DND-41 (cell line): Measurements from ENCODE around the gene MYO1B.

Source experiments
- ATAC-seq: fragments of 200-7000 bp; cut with Tn5 transposase; 3 replicates; pipeline ENCODE4 v1.9.1; 2021; ENCODE audit warnings: low read depth; ENCODE audit not compliant: insufficient read depth
- DNase-seq: peaks from one replicate; pipeline ENCODE4 v3.0.0-alpha.2; 2020
- H2AFZ ChIP-seq: 2 replicates; pipeline ENCODE4 v1.6.0; 2012; ENCODE audit warnings: low read depth, low read length
- H3K27ac ChIP-seq: 2 replicates; pipeline ENCODE4 v1.5.1; 2012; ENCODE audit warnings: low read length, inconsistent platforms
- H3K27me3 ChIP-seq: fragments of 200-600 bp; sonication (generic); 2 replicates; pipeline ENCODE4 v1.6.0; 2012; ENCODE audit warnings: low read length, mild to moderate bottlenecking, inconsistent platforms; ENCODE audit not compliant: insufficient read depth, poor library complexity
- H3K36me3 ChIP-seq: 2 replicates; pipeline ENCODE4 v1.5.1; 2012; ENCODE audit warnings: low read length, inconsistent platforms; ENCODE audit not compliant: insufficient read depth
- H3K4me1 ChIP-seq: 2 replicates; pipeline ENCODE4 v1.5.1; 2012; ENCODE audit warnings: mild to moderate bottlenecking, low read length; ENCODE audit not compliant: insufficient read depth
- H3K4me2 ChIP-seq: 2 replicates; pipeline ENCODE4 v1.6.0; 2012; ENCODE audit warnings: mild to moderate bottlenecking, moderate library complexity, low read length, inconsistent platforms; ENCODE audit not compliant: insufficient read depth
- H3K4me3 ChIP-seq, 2 experiments: fragments of 200-600 bp in 1 of 2; shearing (Covaris generic) in 1 of 2; 2 replicates each; pipeline ENCODE4 v1.5.1; 2012 to 2016; ENCODE audit warnings: inconsistent platforms in 2 of 2, low read length in 2 of 2, mild to moderate bottlenecking in 2 of 2, low read depth in 1 of 2, moderate library complexity in 1 of 2
- H3K79me2 ChIP-seq: 2 replicates; pipeline ENCODE4 v1.6.0; 2012; ENCODE audit warnings: low read length, inconsistent platforms; ENCODE audit not compliant: insufficient read depth
- H3K9ac ChIP-seq: 2 replicates; pipeline ENCODE4 v1.6.0; 2012; ENCODE audit warnings: low read depth, mild to moderate bottlenecking, inconsistent platforms, low read length, moderate library complexity
- H3K9me3 ChIP-seq: 2 replicates; pipeline ENCODE4 v1.5.1; 2012; ENCODE audit warnings: low read length, moderate library complexity, mild to moderate bottlenecking, inconsistent platforms; ENCODE audit not compliant: insufficient read depth, severe bottlenecking
- H4K20me1 ChIP-seq: 2 replicates; pipeline ENCODE4 v1.6.0; 2012; ENCODE audit warnings: low read length; ENCODE audit not compliant: insufficient read depth
- CTCF ChIP-seq: IDR thresholded peaks from 2 replicates; pipeline ENCODE4 v1.5.1; 2012; ENCODE audit warnings: borderline replicate concordance, low read length, moderate library complexity, mild to moderate bottlenecking; ENCODE audit not compliant: poor library complexity, severe bottlenecking; ENCODE audit errors: extremely low read depth
- EZH2 ChIP-seq: IDR thresholded peaks from 3 replicates; pipeline ENCODE4 v1.6.1; 2012; ENCODE audit warnings: borderline replicate concordance, low read depth, mild to moderate bottlenecking, moderate library complexity, low read length, inconsistent platforms; ENCODE audit not compliant: severe bottlenecking

The MYO1B gene

GRCh38 chr2:191264647-191265081 lies 19.5 kb downstream of the MYO1B start:
- Histone ChIP-seq H3K79me2 (no peaks in the 10 kb centered on the region), H2AFZ (no peak overlapping the region), H3K4me1 (no peaks in the 10 kb centered on the region), H3K27me3 (no peaks in the 10 kb centered on the region), H4K20me1 (no peaks in the 10 kb centered on the region), H3K4me2 (no peak overlapping the region), H3K36me3 (no peaks in the 10 kb centered on the region), H3K9me3 (no peaks in the 10 kb centered on the region), H3K9ac (no peak overlapping the region), H3K27ac (no peak overlapping the region), H3K4me3 (no peak overlapping the region)
- TF ChIP-seq CTCF (no peak), EZH2 (no peak)
- DNase-seq (no peak), ATAC-seq (no peak)

- H3K9me3 ChIP-seq = no peaks in the 10 kb centered on the region
- DNase-seq (no peak), ATAC-seq (no peak)
- no peak overlapping the region for H3K4me2 ChIP-seq
- H3K79me2 ChIP-seq = no peaks in the 10 kb centered on the region
- no peaks in the 10 kb centered on the region for H3K4me1 ChIP-seq
- no peak overlapping the region for H3K4me3 ChIP-seq
- H4K20me1 ChIP-seq = no peaks in the 10 kb centered on the region
- no peak overlapping the region for H3K27ac ChIP-seq
- no peak overlapping the region for H3K9ac ChIP-seq
- H3K36me3 ChIP-seq = no peaks in the 10 kb centered on the region
- H2AFZ ChIP-seq = no peak overlapping the region
- H3K27me3 ChIP-seq = no peaks in the 10 kb centered on the region
- TF ChIP-seq CTCF (no peak), EZH2 (no peak)
Observed at GRCh38 chr2:191265311-191266170, 20.3 kb downstream of the MYO1B start.

- Histone ChIP-seq H3K9me3 (no peaks in the 10 kb centered on the region), H3K4me1 (no peaks in the 10 kb centered on the region), H2AFZ (no peak overlapping the region), H3K9ac (no peak overlapping the region), H3K27me3 (no peaks in the 10 kb centered on the region), H3K79me2 (no peaks in the 10 kb centered on the region), H3K4me2 (no peak overlapping the region), H4K20me1 (no peaks in the 10 kb centered on the region), H3K4me3 (no peak overlapping the region), H3K36me3 (no peaks in the 10 kb centered on the region), H3K27ac (no peak overlapping the region)
- TF ChIP-seq EZH2 = no peak
- TF ChIP-seq CTCF = no peak
- ATAC-seq = no peak
- no peak for DNase-seq
Observed at GRCh38 chr2:191266201-191266600, 21.0 kb downstream of the MYO1B start.
